Inferior parietal cortex (tissue), 1 donor: ENCODE measurements around the gene TUBB3.
A peak's percentile ranks its signal among the peaks of the same experiment; 100 is the strongest.
"Not testable (repeated sequence)": the region's sequence is repeated elsewhere in the genome, so short reads cannot be mapped to it uniquely, and the experiment has no call there.

Experiments used
- DNase-seq: peaks from one replicate; pipeline ENCODE4 v3.0.0-alpha.2; 2016; ENCODE audit errors: extremely low spot score

Gene TUBB3

DNA sequence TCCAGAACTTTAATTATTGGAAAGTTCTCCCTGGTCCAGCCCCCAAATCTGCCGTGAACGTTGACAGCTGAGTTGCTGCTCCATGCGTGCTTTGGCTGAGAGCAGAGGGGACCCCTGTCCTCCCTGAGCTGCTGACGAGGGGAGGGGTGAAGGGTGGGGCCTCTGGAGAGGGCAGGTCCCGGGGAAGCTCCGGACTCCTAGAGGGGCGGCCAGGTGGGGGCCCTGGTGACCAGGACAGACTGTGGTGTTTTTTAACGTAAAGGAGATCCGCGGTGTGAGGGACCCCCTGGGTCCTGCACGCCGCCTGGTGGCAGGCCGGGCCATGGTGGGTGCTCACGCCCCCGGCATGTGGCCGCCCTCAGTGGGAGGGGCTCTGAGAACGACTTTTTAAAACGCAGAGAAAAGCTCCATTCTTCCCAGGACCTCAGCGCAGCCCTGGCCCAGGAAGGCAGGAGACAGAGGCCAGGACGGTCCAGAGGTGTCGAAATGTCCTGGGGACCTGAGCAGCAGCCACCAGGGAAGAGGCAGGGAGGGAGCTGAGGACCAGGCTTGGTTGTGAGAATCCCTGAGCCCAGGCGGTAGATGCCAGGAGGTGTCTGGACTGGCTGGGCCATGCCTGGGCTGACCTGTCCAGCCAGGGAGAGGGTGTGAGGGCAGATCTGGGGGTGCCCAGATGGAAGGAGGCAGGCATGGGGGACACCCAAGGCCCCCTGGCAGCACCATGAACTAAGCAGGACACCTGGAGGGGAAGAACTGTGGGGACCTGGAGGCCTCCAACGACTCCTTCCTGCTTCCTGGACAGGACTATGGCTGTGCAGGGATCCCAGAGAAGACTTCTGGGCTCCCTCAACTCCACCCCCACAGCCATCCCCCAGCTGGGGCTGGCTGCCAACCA, 4.4 kb upstream of the TUBB3 start, which contains the start of gene MC1R:
Gene MC1R (plus strand): TSS at position 410 of the 895 bp plus-strand sequence. CDS start 397 bp downstream, at position 807.
- no peak for DNase-seq

DNA sequence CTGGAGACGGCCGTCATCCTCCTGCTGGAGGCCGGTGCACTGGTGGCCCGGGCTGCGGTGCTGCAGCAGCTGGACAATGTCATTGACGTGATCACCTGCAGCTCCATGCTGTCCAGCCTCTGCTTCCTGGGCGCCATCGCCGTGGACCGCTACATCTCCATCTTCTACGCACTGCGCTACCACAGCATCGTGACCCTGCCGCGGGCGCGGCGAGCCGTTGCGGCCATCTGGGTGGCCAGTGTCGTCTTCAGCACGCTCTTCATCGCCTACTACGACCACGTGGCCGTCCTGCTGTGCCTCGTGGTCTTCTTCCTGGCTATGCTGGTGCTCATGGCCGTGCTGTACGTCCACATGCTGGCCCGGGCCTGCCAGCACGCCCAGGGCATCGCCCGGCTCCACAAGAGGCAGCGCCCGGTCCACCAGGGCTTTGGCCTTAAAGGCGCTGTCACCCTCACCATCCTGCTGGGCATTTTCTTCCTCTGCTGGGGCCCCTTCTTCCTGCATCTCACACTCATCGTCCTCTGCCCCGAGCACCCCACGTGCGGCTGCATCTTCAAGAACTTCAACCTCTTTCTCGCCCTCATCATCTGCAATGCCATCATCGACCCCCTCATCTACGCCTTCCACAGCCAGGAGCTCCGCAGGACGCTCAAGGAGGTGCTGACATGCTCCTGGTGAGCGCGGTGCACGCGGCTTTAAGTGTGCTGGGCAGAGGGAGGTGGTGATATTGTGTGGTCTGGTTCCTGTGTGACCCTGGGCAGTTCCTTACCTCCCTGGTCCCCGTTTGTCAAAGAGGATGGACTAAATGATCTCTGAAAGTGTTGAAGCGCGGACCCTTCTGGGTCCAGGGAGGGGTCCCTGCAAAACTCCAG, 3.4 kb upstream of the TUBB3 start:
- DNase-seq, result no peak

DNA sequence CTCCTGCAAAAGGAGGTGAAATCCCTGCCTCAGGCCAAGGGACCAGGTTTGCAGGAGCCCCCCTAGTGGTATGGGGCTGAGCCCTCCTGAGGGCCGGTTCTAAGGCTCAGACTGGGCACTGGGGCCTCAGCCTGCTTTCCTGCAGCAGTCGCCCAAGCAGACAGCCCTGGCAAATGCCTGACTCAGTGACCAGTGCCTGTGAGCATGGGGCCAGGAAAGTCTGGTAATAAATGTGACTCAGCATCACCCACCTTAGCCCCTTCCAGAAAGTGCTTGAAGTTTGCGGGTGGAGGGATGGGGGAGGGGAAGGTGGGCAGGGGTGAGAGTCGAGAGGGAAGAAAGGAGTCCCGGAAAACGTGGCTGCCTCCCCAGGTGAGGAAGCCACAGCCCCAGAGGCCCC, 2.4 kb upstream of the TUBB3 start:
- DNase-seq, result no peak

DNA sequence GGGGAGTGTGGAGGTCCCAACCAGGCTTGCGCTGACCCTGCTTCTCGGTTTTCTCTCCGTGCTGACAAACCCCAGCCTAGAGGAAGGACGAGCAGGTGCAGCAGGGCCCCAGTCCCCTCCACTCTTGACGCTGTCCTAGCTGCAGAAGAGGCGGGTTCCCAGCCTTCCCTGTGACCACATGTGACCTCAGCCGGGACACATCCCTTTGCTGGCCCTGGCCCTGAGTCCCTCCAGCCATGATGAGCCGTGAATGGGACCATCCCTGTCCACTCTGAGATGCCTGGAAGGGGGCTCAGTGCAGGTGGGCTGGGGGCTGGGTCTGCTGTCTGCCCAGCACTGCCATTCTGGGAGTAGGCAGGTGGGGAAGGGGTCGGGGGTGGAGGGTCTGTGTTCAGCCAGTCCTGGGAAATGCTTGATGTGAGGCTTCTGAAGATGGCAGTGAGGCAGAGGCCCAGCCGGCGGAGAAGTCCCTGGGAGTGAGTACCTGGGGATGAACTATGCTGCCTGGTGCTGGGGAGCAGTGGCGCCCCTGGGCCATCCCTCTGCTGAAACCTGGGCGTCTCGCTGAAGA, 1.9 kb upstream of the TUBB3 start:
- DNase-seq, result no peak

DNA sequence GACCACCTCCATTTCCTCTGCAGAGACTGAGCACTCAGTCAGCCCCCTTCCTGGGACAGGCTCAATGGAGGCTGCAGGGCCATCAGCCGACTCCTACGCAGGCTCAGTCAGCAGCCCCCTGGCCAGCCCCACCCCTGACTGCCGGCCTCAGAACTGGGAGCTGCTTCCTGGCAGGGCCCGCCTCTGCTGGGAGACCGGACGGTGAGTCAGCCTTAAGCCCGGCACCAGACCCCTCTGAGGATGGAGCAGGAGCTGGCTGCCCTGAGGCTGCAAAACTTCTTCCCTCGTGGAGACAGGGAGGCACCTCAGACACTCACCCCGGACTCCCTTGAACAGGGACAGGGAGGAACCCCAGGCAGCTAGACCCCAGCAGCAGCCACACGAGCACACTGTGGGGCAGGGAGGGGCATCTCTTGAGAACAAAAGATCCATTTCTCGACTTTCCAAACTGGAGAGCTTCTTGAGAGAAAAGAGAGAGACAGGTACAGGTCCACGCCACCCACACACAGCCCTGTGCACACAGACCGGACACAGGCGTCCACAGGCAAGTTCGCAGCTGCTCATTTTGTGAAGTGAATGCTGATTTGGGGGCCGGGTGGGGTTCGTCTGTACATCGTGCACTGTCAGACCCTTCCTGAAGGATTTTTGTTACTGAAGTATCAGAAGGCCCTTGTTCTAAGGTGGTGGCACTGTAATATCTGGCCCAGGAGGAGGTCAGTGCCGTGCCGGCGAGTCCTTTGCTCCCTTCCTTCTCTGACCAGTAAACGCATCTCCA, 1.3 kb upstream of the TUBB3 start:
- DNase-seq, result no peak

DNA sequence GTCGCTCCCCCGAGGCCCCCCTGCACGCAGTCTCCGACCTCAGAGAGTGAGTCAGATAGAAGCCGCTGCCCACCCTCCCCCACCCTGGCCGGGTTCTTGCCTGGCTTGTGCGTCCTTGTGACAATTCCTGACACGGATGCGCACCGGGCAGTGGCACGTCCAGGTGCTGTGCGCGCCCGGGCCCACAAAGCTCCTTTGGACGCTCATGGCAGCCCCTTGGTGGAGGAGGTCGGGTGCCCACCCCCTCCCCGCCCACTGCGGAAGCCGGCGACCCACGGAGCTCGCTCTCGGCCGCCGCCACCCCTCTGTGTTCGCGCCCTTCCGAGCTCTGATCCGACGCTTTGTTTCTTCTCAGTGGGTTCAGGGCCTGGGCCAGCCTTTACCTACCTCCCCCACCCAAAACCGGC, 662 bp upstream of the TUBB3 start:
- DNase-seq, result peak; percentile 34

DNA sequence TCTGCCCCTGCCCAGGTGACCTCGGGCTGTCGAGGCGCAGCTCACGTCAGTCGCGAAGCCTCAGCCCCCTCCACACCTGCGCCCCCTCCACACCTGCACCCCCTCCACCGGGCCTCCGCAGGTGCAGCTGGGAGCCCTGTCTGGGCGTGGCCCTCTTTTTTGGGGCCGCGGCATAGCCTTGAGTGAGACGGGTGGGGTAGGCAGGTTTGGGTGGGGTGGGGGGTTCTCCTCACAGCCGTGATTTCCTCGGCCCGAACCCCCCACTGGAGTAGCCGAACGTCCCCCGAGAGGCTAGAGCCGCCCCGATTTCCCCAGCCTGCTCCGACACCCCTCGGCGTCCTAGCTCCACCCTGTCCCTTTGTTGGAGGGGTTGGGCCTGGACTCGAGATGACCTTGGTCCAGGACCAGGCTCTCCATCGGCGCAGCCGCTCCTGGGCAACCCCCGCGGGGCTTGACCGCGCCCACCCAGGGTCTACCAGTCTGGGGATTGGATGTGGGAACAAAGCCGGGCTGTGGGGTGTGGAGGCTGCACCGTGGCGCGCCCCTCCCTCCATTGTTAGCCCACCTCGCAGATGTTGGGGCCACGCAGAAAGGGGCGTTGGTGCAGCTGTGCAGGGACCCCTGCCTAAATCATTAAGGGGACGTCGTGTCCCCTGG, 626 bp downstream of the TUBB3 start:
- no peak for DNase-seq

DNA sequence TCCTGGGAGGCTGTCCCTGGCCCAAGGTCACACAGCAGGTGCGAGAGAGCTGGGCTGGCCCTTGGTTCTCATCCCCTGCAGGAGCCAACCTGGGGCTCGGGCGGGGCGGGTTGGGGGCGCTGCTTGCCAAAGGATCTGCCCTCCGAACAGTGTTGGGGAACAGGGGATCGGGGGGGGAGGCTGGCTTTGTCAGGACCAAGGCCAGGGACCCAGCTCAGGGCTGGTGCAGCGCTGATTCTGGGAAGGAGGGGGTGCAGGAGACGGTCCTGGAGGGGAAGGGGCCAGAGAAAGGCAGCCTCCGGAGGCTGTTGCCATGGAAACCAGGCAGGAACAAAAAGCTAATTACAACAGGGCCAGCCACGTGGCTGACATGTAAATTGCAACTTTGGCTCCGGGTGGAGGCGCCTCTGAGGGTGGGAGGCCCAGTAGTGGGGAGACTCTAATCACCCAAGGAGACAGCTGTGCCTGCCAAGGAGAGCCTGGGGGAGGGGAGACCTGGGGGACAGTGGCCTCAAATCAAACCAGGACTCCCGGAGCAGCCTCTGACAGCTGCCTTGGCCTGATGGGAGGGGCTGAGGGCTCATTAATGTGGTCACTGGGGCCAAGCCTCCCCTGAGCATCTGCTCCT, 1.3 kb downstream of the TUBB3 start:
- DNase-seq, result peak; percentile 45

DNA sequence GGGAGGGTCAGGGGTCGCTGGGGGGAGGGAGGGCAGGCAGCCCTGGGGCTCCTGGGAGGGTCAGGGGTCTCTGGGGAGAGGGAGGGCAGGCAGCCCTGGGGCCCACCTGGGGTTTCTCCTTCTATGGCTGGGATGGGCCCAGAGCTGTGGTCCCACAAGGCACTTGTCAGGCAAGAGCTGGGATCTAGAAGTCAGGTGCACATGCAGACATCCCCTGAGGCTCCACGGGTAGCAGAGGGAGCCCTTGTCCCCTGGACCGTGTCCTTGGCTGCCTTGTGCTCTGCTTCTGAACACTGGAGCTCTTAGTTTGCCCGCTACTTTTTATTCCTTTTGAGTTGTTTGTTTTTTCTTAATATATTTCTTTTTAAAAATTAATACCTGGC, 1.8 kb downstream of the TUBB3 start:
- no peak for DNase-seq

DNA sequence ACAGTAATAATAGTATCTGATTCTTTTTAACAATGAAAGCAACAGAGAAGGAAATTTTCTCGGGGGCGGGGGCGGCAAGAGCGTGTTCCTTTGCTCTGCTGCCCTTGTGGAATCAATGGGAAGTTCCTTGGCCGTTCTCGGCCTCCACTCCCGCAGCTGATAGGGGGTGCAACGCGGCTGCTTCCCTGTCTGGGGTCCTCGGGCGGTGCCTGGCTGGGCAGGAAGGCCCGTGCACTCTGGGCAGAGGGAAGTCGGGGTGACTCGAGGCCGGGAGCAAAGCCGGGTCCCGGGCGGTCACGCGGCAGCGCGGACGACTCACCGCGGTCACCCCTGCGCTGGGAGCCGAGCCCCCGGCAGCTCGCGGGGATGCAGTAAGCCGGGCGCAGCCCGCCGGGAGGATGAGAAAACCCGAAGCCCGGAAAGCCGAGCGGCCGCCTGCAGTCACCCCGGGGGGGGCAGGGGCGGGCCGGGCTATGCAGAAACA, 2.5 kb downstream of the TUBB3 start:
- DNase-seq, result no peak

DNA sequence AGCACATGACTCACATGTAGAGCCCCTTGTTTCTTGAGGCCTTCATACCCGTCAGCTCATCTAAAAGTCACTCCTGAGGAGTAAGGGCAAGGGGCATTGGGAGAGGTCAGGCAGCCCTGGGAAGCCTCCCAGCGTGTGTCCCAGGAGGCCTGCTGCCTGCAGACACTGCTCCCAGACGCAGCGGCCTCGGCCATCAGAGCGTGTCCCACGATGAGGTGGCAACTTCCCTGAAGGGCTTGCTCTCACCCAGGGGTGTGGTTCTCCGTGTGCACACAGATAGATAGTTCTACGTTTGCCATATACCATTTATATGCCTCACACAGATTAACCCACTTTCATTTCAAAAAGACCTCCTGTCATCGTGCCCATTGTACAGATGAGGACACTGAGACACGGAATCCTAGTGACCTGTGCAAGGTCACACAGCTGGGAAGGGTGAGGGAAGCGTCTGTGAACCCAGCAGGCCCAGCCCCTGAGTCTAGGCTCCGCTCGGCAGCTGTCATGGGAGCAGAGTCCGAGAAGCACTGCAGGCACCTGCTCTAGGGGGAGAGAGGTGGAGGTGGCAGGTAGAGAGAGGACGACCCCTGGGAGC, 8.3 kb downstream of the TUBB3 start:
- DNase-seq, result no peak

DNA sequence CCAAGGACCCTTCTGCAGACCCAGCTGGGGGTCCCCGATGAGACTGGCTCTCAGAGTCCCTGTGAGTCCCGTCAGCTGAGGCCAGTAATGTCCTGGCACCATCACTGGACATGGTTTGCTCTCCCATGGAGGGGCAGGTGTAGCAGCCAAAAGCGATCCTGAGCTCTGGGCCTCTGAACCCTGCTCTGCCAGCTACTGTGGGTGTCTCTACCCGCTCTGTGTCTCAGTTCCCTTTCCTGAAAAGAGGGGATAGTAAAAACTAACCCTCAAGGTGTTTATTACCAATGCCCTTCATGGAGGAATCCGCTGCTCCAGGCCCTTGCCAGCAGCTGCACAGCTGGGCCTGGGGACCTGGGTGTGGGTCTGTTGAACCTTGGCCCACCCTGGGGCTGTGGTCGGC, 8.8 kb downstream of the TUBB3 start:
- DNase-seq, result no peak

DNA sequence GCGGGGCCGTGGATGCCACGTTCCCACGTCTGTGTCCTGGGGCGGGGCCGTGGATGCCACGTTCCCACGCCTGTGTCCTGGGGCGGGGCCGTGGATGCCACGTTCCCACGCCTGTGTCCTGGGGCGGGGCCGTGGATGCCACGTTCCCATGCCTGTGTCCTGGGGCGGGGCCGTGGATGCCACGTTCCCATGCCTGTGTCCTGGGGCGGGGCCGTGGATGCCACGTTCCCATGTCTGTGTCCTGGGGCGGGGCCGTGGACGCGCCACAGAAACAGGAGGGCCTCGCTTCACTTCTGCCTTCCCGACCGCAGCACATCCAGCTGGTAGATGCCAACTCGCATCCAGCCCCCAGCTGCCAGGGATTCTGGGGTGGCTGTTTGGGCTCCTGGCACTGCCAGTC, 10.9 kb downstream of the TUBB3 start:
- DNase-seq, result not testable (repeated sequence)

DNA sequence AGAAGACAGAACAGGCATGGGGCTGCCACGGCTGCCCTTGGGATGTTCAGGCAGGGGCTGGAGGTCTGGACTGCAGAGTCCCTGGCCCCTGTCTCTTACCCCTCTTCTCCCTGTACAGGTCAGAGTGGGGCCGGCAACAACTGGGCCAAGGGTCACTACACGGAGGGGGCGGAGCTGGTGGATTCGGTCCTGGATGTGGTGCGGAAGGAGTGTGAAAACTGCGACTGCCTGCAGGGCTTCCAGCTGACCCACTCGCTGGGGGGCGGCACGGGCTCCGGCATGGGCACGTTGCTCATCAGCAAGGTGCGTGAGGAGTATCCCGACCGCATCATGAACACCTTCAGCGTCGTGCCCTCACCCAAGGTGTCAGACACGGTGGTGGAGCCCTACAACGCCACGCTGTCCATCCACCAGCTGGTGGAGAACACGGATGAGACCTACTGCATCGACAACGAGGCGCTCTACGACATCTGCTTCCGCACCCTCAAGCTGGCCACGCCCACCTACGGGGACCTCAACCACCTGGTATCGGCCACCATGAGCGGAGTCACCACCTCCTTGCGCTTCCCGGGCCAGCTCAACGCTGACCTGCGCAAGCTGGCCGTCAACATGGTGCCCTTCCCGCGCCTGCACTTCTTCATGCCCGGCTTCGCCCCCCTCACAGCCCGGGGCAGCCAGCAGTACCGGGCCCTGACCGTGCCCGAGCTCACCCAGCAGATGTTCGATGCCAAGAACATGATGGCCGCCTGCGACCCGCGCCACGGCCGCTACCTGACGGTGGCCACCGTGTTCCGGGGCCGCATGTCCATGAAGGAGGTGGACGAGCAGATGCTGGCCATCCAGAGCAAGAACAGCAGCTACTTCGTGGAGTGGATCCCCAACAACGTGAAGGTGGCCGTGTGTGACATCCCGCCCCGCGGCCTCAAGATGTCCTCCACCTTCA, 11.7 kb downstream of the TUBB3 start:
- no peak for DNase-seq

DNA sequence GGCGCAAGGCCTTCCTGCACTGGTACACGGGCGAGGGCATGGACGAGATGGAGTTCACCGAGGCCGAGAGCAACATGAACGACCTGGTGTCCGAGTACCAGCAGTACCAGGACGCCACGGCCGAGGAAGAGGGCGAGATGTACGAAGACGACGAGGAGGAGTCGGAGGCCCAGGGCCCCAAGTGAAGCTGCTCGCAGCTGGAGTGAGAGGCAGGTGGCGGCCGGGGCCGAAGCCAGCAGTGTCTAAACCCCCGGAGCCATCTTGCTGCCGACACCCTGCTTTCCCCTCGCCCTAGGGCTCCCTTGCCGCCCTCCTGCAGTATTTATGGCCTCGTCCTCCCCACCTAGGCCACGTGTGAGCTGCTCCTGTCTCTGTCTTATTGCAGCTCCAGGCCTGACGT, 12.5 kb downstream of the TUBB3 start:
- DNase-seq, result not testable (repeated sequence)

DNA sequence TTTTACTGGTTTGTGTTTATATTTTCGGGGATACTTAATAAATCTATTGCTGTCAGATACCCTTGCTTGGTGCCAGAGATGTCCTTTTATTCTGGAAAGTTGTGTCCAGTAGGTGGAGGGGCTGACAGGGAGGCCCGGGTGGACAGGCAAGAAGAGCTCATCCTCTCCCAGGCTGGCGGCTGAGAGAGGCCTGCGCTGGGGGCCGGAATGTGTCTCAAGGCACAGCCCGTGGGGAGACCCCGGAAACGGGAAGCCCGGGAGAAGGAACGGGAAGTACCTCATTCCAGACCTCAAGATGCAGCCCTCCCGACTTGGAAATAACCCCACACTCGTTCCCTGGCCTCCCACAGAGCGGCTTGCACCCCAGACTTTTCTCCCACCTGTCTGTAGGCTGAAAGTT, 12.9 kb downstream of the TUBB3 start:
- DNase-seq, result no peak

DNA sequence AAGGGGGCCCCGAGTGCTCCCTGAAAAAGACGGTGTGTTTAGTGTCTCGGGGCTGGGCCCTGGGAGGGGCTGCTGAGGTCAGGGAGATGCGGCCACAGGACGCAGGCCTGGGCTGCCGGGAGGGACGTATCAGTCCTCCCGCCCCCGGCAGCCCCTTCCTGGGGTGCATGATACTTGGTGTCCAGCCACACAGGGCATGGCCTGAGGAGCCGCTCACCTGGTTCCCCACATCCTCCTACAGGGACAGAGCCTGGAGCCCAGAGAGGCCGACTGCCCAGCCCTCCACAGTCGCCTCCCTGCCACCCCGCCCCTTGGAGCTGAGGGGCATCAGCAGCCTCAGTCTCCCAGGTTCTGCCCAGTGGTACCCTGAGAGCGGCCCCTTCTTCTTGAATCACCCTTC, 13.4 kb downstream of the TUBB3 start:
- DNase-seq, result no peak

DNA sequence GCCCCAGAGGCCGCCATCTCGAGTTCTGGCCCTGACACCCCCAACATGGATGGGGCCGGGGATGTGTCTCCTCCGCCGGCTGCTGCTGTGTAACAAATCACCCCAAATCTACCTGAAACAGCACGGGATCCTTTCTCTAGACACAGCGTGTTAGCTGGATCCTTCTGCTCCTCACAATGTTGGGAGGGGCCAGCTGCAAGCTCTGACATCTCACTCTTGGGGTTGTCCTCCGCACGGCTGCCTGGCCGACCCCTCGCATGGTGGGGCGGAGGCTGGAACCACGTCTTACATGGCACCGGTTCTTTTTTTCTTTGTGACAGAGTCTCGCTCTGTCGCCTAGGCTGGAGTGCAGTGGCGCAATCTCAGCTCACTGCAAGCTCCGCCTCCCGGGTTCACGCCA, 13.8 kb downstream of the TUBB3 start:
- no peak for DNase-seq
